NCI-H82 (cell line): ENCODE data around the gene SAMD4A.

Source experiments
- DNase-seq: peaks from one replicate; lab custom pipeline; 2025; lab: John Stamatoyannopoulos, UW

SAMD4A gene

DNA sequence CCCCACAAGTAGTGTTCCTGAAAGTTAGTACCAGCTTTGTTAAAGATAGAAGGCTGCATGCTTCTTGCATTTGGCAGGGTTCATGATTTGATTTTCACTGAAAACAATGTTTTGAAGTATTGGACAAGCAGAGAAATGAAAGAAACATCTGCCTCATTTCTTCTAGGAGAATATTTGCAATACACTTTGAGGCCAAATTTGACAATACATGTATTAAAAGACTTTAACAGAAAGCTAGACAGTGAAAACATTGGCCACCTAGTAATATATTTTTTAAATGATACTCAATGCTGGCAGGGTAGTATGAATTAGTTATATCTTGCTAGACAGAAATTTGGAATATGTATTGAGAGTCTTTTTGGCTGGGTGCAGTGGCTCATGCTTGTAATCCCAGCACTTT, 267.2 kb downstream of the SAMD4A start:
- no peak for DNase-seq

DNA sequence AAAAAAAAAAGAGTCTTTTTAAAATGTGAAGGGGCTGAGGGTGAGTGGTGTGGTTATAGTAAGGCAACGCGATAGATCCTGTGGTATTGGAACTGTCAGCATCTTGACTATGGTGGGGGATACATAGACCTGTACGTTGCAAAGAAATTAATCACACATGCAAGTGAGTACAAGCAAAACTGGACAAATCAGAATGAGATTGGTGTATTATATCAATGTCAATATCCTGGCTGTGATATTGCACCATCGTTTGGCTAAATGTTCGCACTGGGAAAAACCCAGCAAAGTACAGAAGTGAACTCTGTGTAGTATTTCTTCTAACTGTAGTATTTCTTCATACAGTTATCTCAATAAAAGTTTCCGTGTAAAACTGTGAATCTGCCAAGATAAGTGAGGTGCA, 267.8 kb downstream of the SAMD4A start:
- no peak for DNase-seq

- no peak for DNase-seq
Observed at GRCh38 chr14:54836231-54836630, 269.3 kb downstream of the SAMD4A start.

DNA sequence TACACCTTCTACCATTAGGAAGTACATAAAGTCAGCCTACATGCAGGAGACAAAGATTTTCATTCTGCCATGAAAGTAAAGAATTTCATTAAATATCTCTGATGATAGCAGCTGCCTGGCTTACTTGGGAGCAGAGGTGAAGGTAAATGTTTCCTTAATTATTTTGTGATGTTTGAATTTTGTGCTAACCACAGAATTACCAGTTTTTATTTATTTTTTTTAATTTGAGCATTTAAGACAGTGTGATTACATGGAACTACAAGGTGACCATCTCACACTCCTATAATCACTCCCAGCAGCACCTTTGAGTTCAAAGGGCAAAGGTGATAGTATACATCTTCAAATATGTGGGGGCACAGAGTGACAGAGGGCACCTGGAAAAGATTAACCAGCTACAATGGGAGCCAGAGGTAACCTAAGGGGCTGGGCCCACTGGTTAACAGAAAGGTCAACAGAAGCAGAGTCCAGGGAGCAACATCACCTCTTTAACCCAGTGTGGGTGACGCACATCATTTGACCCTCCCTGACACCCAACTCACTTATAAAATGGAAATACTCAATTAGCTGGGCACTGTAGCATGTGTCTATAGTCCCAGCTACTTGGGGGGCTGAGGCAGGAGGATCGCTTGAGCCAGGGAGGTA, 270.7 kb downstream of the SAMD4A start:
- no peak for DNase-seq

GRCh38 chr14:54838931-54839512, 272.1 kb downstream of the SAMD4A start:
- no peak for DNase-seq

- DNase-seq: no peak
Observed at GRCh38 chr14:54839701-54840119, 272.8 kb downstream of the SAMD4A start.

- DNase-seq: no peak
Observed at GRCh38 chr14:54840336-54840735, 273.4 kb downstream of the SAMD4A start.

DNA sequence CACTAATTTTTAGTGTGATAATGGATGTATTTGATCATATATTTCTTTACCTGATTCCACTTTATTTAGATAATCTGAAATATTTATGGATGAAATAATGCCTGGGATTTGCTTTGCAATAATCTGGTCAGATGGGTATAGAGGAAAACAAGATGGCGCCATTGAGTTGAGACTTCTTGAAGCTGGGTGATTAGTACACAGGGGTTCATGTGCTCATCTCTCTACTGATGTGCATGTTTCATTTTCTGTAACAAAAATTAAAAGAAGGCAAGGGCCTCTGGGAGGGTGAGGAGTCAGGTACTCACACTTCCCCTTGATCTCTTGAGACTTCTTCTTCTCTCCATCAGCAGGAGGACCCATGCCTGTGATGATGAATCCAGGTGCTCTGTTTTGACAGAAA, 273.9 kb downstream of the SAMD4A start:
- DNase-seq: no peak
